ENCODE measurements around the gene SRRM3.

GRCh38 chr7:76280408-76280807 is 78.7 kb downstream of the SRRM3 start:
- no peak for TF ChIP-seq CTCF (IDR thresholded peaks at IDR 0.05 in 8 of 11, conservative IDR thresholded peaks at IDR 0.05 in 3 of 11)
- no peak for TF ChIP-seq POLR2AphosphoS5 (IDR thresholded peaks at IDR 0.05)
